Esophagus muscularis mucosa (tissue), 4 donors: Measurements from ENCODE around the gene DGKD. TPM values are rescaled to one million over a fixed set of nuclear protein-coding genes. Genes with fewer than 3 reads are reported as not detected.

ENCODE experiments used
- DNase-seq: peaks from one replicate; pipeline ENCODE4 v3.0.0-alpha.2; 2017; ENCODE audit errors: extremely low spot score
- H3K27ac ChIP-seq, 4 donors: fragments of 200-600 bp; sonication (generic); replicated peaks in 1 of 4; 1 replicate in 3 of 4; 2 replicates in 1 of 4; pipeline ENCODE4 v1.5.1; 2016 to 2019; ENCODE audit warnings: mild to moderate bottlenecking in 1 of 4
- H3K27me3 ChIP-seq, 4 donors: fragments of 200-600 bp; sonication (generic); one replicate each; pipeline versions ENCODE4 v1.5.1 to v1.6.0; 2016 to 2019
- H3K36me3 ChIP-seq, 4 donors: fragments of 200-600 bp; sonication (generic); one replicate each; pipeline ENCODE4 v1.5.1; 2016 to 2019
- H3K4me1 ChIP-seq, 4 donors: fragments of 200-600 bp; sonication (generic); one replicate each; pipeline ENCODE4 v1.5.1; 2016 to 2019
- H3K4me3 ChIP-seq, 4 donors: fragments of 200-600 bp; sonication (generic); 1 replicate in 2 of 4; 2 replicates in 2 of 4; pipeline ENCODE4 v1.5.1; 2016 to 2019; ENCODE audit warnings: mild to moderate bottlenecking in 4 of 4, moderate library complexity in 1 of 4
- H3K9me3 ChIP-seq, 4 donors: fragments of 200-600 bp; sonication (generic); 1 replicate in 3 of 4; 2 replicates in 1 of 4; pipeline ENCODE4 v1.5.1; 2016 to 2019
- EP300 ChIP-seq: sonication (generic); formaldehyde crosslinking; IDR thresholded peaks from one replicate; pipeline ENCODE4 v1.6.1; 2017; ENCODE audit warnings: antibody characterized with exemption
- POLR2A ChIP-seq: fragments of 450-650 bp; IDR thresholded peaks from one replicate; pipeline ENCODE4 v1.6.1; 2017; ENCODE audit warnings: antibody characterized with exemption, moderate library complexity, mild to moderate bottlenecking, low read depth
- POLR2AphosphoS5 ChIP-seq, 2 donors: sonication (generic); formaldehyde crosslinking; IDR thresholded peaks; one replicate each; pipeline ENCODE4 v1.6.1; 2017; ENCODE audit warnings: antibody characterized with exemption in 2 of 2
- WGBS: methylation state at CpG from one replicate; pipeline ENCODE4 v1.1.5; 2018; 5-methylcytosine and 5-hydroxymethylcytosine counted together
- intact Hi-C: fragments of 100-400 bp; cut with DNase I; formaldehyde crosslinking; loops from one replicate; pipeline ENCODE4 v1.15.1; 2023
- total RNA-seq, 4 donors: library from RNA; depleted of rRNA; stranded (reverse); fragments of >200 nt; gene quantifications; one replicate each; pipeline versions ENCODE4 v1.1.0 to v1.2.1, GENCODE V29; 2016
- TF ChIP-seq, protein P1 (sequence below), 3 experiments: fragments of 200-600 bp in 2 of 3; fragments of 450-650 bp in 1 of 3; sonication (generic) in 2 of 3; IDR thresholded peaks; one replicate each; pipeline ENCODE4 v1.5.1; 2017 to 2019; ENCODE audit warnings: antibody characterized with exemption in 3 of 3, mild to moderate bottlenecking in 2 of 3, moderate library complexity in 1 of 3

Gene DGKD
- total RNA-seq, 4 donors from 2014 or later: 11.6 to 16.1 (median 13.3) TPM

GRCh38 chr2:233492751-233493150, 138.5 kb downstream of the DGKD start:
- no peak overlapping the region for H3K4me3 ChIP-seq
- peaks cover 29 to 91% (median 75%) of the 10 kb centered on the region in 4 donors for H3K36me3 ChIP-seq
- intact Hi-C loops: no loop called here
- no peak for TF ChIP-seq POLR2AphosphoS5 (IDR thresholded peaks at IDR 0.05)
- H3K9me3 ChIP-seq: no peaks in the 10 kb centered on the region
- H3K27me3 ChIP-seq: no peaks in the 10 kb centered on the region
- H3K4me1 ChIP-seq: peaks cover 0 to 14% (median 11%) of the 10 kb centered on the region in 4 donors
- WGBS: 93% methylated on average over 4 of the region's 4 CpGs
- DNase-seq: no peak
- no peak overlapping the region for H3K27ac ChIP-seq

DNA sequence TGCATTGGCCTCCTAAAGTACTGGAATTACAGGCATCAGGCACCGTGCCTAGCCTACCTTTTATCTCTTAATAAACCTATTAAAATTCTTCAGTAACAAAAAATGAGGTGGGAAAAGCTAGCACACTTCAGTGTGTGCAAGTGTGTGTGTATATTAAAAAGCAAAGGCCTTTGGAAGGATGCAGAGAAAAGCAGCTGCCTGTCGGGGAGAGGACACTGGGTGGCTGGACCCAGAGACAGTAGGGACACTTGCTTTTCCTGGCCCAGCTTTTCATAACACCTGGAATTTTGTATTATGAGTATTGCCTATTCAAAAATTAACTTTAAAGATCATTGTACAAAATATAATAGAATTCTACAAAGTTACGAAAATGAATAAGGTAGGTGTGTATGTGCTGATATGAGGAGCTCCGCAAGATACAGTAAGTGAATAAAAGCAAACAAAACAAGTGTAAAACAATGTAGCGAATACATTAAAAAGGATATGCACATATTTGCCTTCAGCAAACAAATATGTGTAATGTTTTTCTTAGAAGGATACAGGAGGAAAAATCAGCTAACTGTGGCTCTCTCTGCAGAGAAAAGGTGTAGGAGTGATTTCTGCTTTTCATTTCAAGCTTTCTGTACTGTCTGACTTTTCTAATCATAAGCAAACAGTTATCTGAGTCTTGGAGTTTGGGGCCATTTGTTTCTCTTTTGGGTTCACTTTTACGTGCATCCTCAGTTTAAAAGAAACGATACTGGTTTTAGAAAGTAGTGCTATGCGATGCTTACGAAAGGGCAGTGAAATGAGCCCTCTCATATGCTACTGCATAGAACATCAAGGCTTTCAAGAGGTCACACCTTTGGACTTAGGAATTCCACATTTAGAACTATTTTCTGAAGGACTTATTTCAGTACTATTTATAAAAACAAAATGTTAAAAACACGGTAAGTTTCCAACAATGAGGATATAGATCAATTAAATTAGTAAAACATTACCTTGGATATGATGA, 141.5 kb downstream of the DGKD start:
- peaks cover 39 to 85% (median 74%) of the 10 kb centered on the region in 4 donors for H3K36me3 ChIP-seq
- intact Hi-C loops: no loop called here
- no peaks in the 10 kb centered on the region for H3K9me3 ChIP-seq
- no peaks in the 10 kb centered on the region for H3K27me3 ChIP-seq
- no peak overlapping the region for H3K4me3 ChIP-seq
- TF ChIP-seq, protein P1, sequence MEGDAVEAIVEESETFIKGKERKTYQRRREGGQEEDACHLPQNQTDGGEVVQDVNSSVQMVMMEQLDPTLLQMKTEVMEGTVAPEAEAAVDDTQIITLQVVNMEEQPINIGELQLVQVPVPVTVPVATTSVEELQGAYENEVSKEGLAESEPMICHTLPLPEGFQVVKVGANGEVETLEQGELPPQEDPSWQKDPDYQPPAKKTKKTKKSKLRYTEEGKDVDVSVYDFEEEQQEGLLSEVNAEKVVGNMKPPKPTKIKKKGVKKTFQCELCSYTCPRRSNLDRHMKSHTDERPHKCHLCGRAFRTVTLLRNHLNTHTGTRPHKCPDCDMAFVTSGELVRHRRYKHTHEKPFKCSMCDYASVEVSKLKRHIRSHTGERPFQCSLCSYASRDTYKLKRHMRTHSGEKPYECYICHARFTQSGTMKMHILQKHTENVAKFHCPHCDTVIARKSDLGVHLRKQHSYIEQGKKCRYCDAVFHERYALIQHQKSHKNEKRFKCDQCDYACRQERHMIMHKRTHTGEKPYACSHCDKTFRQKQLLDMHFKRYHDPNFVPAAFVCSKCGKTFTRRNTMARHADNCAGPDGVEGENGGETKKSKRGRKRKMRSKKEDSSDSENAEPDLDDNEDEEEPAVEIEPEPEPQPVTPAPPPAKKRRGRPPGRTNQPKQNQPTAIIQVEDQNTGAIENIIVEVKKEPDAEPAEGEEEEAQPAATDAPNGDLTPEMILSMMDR (IDR thresholded peaks at IDR 0.05): no peak
- TF ChIP-seq POLR2A: no peak
- TF ChIP-seq POLR2AphosphoS5 (IDR thresholded peaks at IDR 0.05): no peak
- no peak for TF ChIP-seq EP300
- no peak overlapping the region for H3K27ac ChIP-seq
- no peak for DNase-seq
- H3K4me1 ChIP-seq: no peaks in the 10 kb centered on the region
- 85% methylated on average over 10 of the region's 10 CpGs for WGBS

DNA sequence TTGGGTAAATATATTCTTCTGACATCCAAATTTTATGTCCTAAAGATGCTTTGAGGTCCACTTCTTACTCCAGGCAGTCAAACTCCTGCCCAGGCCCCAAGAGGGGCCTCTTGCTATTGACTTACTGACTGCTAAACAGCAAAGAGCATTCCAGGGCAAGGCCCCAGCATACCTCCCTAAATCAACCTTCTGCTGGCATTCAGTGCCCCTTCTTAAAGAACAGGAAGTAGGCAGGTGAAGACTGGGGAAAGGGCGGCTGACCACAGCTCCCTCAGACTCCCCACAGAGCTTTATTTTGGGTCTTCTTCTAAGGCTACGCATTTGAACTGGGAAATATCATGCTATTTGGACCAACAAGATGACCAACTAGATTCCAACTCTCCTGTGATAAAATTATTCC, 143.4 kb downstream of the DGKD start:
- TF ChIP-seq POLR2AphosphoS5 (IDR thresholded peaks at IDR 0.05): no peak
- TF ChIP-seq, protein P1 (IDR thresholded peaks at IDR 0.05): no peak
- no peak for TF ChIP-seq EP300
- no peak for TF ChIP-seq POLR2A
- Histone ChIP-seq H3K27ac (no peak overlapping the region), H3K9me3 (peaks cover 0 to 1% (median 0%) of the 10 kb centered on the region in 4 donors), H3K4me3 (no peak overlapping the region), H3K36me3 (peaks cover 22 to 84% (median 60%) of the 10 kb centered on the region in 4 donors), H3K27me3 (no peaks in the 10 kb centered on the region), H3K4me1 (no peaks in the 10 kb centered on the region)
- intact Hi-C loops: no loop called here
- DNase-seq: no peak
- 100% methylated on average over 2 of the region's 2 CpGs for WGBS

GRCh38 chr2:233498126-233498525, 143.8 kb downstream of the DGKD start:
- 100% methylated on average over 2 of the region's 2 CpGs for WGBS
- H3K4me3 ChIP-seq: no peak overlapping the region
- DNase-seq: no peak
- no peaks in the 10 kb centered on the region for H3K4me1 ChIP-seq
- intact Hi-C loops: no loop called here
- TF ChIP-seq EP300 (no peak), POLR2A (no peak), POLR2AphosphoS5 (IDR thresholded peaks at IDR 0.05) (no peak)
- TF ChIP-seq, protein P1 (IDR thresholded peaks at IDR 0.05): no peak
- H3K36me3 ChIP-seq: peaks cover 20 to 84% (median 57%) of the 10 kb centered on the region in 4 donors
- H3K9me3 ChIP-seq: peaks cover 0 to 6% (median under 1%) of the 10 kb centered on the region in 4 donors
- H3K27me3 ChIP-seq: no peaks in the 10 kb centered on the region
- no peak overlapping the region for H3K27ac ChIP-seq

- Histone ChIP-seq H3K36me3 (peaks cover 20 to 76% (median 54%) of the 10 kb centered on the region in 4 donors), H3K27ac (no peak overlapping the region), H3K4me3 (no peak overlapping the region), H3K4me1 (no peaks in the 10 kb centered on the region), H3K9me3 (peaks cover 0 to 20% (median 9%) of the 10 kb centered on the region in 4 donors), H3K27me3 (no peaks in the 10 kb centered on the region)
- TF ChIP-seq POLR2AphosphoS5 (IDR thresholded peaks at IDR 0.05): no peak
- TF ChIP-seq, protein P1 (IDR thresholded peaks at IDR 0.05): no peak
- TF ChIP-seq EP300: no peak
- no peak for TF ChIP-seq POLR2A
- intact Hi-C loops: no loop called here
- 86% methylated on average over 2 of the region's 2 CpGs for WGBS
- no peak for DNase-seq
These were observed 145.6 kb downstream of the DGKD start for GRCh38 chr2:233499928-233500327.
